Activated naive CD4-positive, alpha-beta T cell treated with anti-CD3 and anti-CD28 coated beads, Interleukin-2, amount 50 U/mL, for 24 hours (primary cell): ENCODE results near the gene FRMD4A.
"Not testable (repeated sequence)": the region's sequence is repeated elsewhere in the genome, so short reads cannot be mapped to it uniquely, and the experiment has no call there.

ENCODE experiments used
- H3K27ac Mint-ChIP-seq: one replicate; pipeline ENCODE4 v1.8.0; 2021; ENCODE audit warnings: mild to moderate bottlenecking, mixed read lengths
- H3K27me3 Mint-ChIP-seq: one replicate; pipeline ENCODE4 v1.8.0; 2021; ENCODE audit warnings: mixed read lengths
- H3K36me3 Mint-ChIP-seq: one replicate; pipeline ENCODE4 v1.8.0; 2021; ENCODE audit warnings: mixed read lengths
- H3K4me1 Mint-ChIP-seq: one replicate; pipeline ENCODE4 v1.8.0; 2021; ENCODE audit warnings: mixed read lengths
- H3K4me3 Mint-ChIP-seq: one replicate; pipeline ENCODE4 v1.8.0; 2021; ENCODE audit warnings: mild to moderate bottlenecking, mixed read lengths
- H3K9me3 Mint-ChIP-seq: one replicate; pipeline ENCODE4 v1.8.0; 2021; ENCODE audit warnings: mixed read lengths

FRMD4A gene

GRCh38 chr10:13969792-13970140 lies 361.0 kb downstream of the FRMD4A start:
- Mint-ChIP-seq H3K27ac (no peak overlapping the region), H3K27me3 (no peaks in the 10 kb centered on the region), H3K9me3 (no peaks in the 10 kb centered on the region), H3K4me1 (peaks cover 7% of the 10 kb centered on the region), H3K36me3 (no peaks in the 10 kb centered on the region), H3K4me3 (no peak overlapping the region)

- H3K27ac Mint-ChIP-seq, result no peak overlapping the region
- no peak overlapping the region for H3K4me3 Mint-ChIP-seq
- peaks cover 7% of the 10 kb centered on the region for H3K4me1 Mint-ChIP-seq
- H3K27me3 Mint-ChIP-seq, result no peaks in the 10 kb centered on the region
- no peaks in the 10 kb centered on the region for H3K36me3 Mint-ChIP-seq
- no peaks in the 10 kb centered on the region for H3K9me3 Mint-ChIP-seq
Measured at GRCh38 chr10:13969118-13969791, 361.5 kb downstream of the FRMD4A start.

GRCh38 chr10:13961853-13962252 lies 368.9 kb downstream of the FRMD4A start:
- Mint-ChIP-seq H3K27me3 (no peaks in the 10 kb centered on the region), H3K9me3 (no peaks in the 10 kb centered on the region), H3K4me1 (peaks cover 16% of the 10 kb centered on the region), H3K27ac (no peak overlapping the region), H3K36me3 (peaks cover 2% of the 10 kb centered on the region), H3K4me3 (no peak overlapping the region)

- Mint-ChIP-seq H3K9me3 (no peaks in the 10 kb centered on the region), H3K36me3 (peaks cover 2% of the 10 kb centered on the region), H3K27me3 (no peaks in the 10 kb centered on the region), H3K27ac (no peak overlapping the region), H3K4me1 (peaks cover 16% of the 10 kb centered on the region), H3K4me3 (no peak overlapping the region)
Measured at GRCh38 chr10:13961097-13961496, 369.6 kb downstream of the FRMD4A start.

- no peaks in the 10 kb centered on the region for H3K27me3 Mint-ChIP-seq
- no peak overlapping the region for H3K27ac Mint-ChIP-seq
- H3K4me1 Mint-ChIP-seq, result peaks cover 16% of the 10 kb centered on the region
- no peaks in the 10 kb centered on the region for H3K9me3 Mint-ChIP-seq
- H3K4me3 Mint-ChIP-seq, result no peak overlapping the region
- peaks cover 2% of the 10 kb centered on the region for H3K36me3 Mint-ChIP-seq
Measured at GRCh38 chr10:13960603-13961002, 370.1 kb downstream of the FRMD4A start.

- Mint-ChIP-seq H3K4me1 (peaks cover 16% of the 10 kb centered on the region), H3K27me3 (no peaks in the 10 kb centered on the region), H3K36me3 (peaks cover 2% of the 10 kb centered on the region), H3K9me3 (no peaks in the 10 kb centered on the region), H3K27ac (no peak overlapping the region), H3K4me3 (no peak overlapping the region)
Measured at GRCh38 chr10:13959443-13960359, 371.0 kb downstream of the FRMD4A start.

GRCh38 chr10:13957856-13958255 lies 372.9 kb downstream of the FRMD4A start:
- Mint-ChIP-seq H3K36me3 (peaks cover 1% of the 10 kb centered on the region), H3K4me3 (no peak overlapping the region), H3K27me3 (no peaks in the 10 kb centered on the region), H3K4me1 (peaks cover 16% of the 10 kb centered on the region), H3K9me3 (no peaks in the 10 kb centered on the region), H3K27ac (no peak overlapping the region)

- no peak overlapping the region for H3K4me3 Mint-ChIP-seq
- no peak overlapping the region for H3K27ac Mint-ChIP-seq
- no peaks in the 10 kb centered on the region for H3K27me3 Mint-ChIP-seq
- no peaks in the 10 kb centered on the region for H3K9me3 Mint-ChIP-seq
- peaks cover 16% of the 10 kb centered on the region for H3K4me1 Mint-ChIP-seq
- H3K36me3 Mint-ChIP-seq, result peaks cover 1% of the 10 kb centered on the region
Measured at GRCh38 chr10:13956826-13957225, 373.9 kb downstream of the FRMD4A start.

GRCh38 chr10:13955409-13956068 lies 375.2 kb downstream of the FRMD4A start:
- Mint-ChIP-seq H3K4me1 (peaks cover 9% of the 10 kb centered on the region), H3K27me3 (no peaks in the 10 kb centered on the region), H3K36me3 (peaks cover 1% of the 10 kb centered on the region), H3K4me3 (no peak overlapping the region), H3K9me3 (no peaks in the 10 kb centered on the region), H3K27ac (no peak overlapping the region)

GRCh38 chr10:13954195-13954594 lies 376.5 kb downstream of the FRMD4A start:
- not testable (repeated sequence) for H3K27me3 Mint-ChIP-seq, H3K4me3 Mint-ChIP-seq, H3K27ac Mint-ChIP-seq, H3K9me3 Mint-ChIP-seq, H3K36me3 Mint-ChIP-seq, H3K4me1 Mint-ChIP-seq

- Mint-ChIP-seq H3K4me3 (no peak overlapping the region), H3K36me3 (peaks cover 1% of the 10 kb centered on the region), H3K27ac (no peak overlapping the region), H3K9me3 (no peaks in the 10 kb centered on the region), H3K27me3 (no peaks in the 10 kb centered on the region), H3K4me1 (peaks cover 4% of the 10 kb centered on the region)
Measured at GRCh38 chr10:13953371-13953770, 377.4 kb downstream of the FRMD4A start.

GRCh38 chr10:13950543-13950939 lies 380.2 kb downstream of the FRMD4A start:
- Mint-ChIP-seq H3K9me3 (no peaks in the 10 kb centered on the region), H3K4me1 (peaks cover 4% of the 10 kb centered on the region), H3K27ac (no peak overlapping the region), H3K36me3 (peaks cover 1% of the 10 kb centered on the region), H3K4me3 (no peak overlapping the region), H3K27me3 (no peaks in the 10 kb centered on the region)

GRCh38 chr10:13949844-13950542 lies 380.7 kb downstream of the FRMD4A start:
- Mint-ChIP-seq H3K27ac (peak overlapping the region; percentile 44), H3K4me1 (peaks cover 4% of the 10 kb centered on the region), H3K9me3 (no peaks in the 10 kb centered on the region), H3K4me3 (no peak overlapping the region), H3K36me3 (peaks cover 1% of the 10 kb centered on the region), H3K27me3 (no peaks in the 10 kb centered on the region)

- peaks cover 2% of the 10 kb centered on the region for H3K36me3 Mint-ChIP-seq
- H3K27me3 Mint-ChIP-seq, result no peaks in the 10 kb centered on the region
- peaks cover 21% of the 10 kb centered on the region for H3K4me1 Mint-ChIP-seq
- no peak overlapping the region for H3K4me3 Mint-ChIP-seq
- no peak overlapping the region for H3K27ac Mint-ChIP-seq
- H3K9me3 Mint-ChIP-seq, result no peaks in the 10 kb centered on the region
Measured at GRCh38 chr10:13946209-13946460, 384.6 kb downstream of the FRMD4A start.

GRCh38 chr10:13945390-13946208 lies 385.1 kb downstream of the FRMD4A start:
- H3K27me3 Mint-ChIP-seq, result no peaks in the 10 kb centered on the region
- peaks cover 3% of the 10 kb centered on the region for H3K9me3 Mint-ChIP-seq
- H3K4me3 Mint-ChIP-seq, result no peak overlapping the region
- no peak overlapping the region for H3K27ac Mint-ChIP-seq
- H3K36me3 Mint-ChIP-seq, result peaks cover 3% of the 10 kb centered on the region
- peaks cover 19% of the 10 kb centered on the region for H3K4me1 Mint-ChIP-seq
